NCI-H748 (cell line): ENCODE results near the gene PLEKHM1.
"Not testable (repeated sequence)": the region's sequence is repeated elsewhere in the genome, so short reads cannot be mapped to it uniquely, and the experiment has no call there.

Experiments used
- DNase-seq: peaks from one replicate; lab custom pipeline; 2025; ENCODE audit not compliant: unreplicated experiment; lab: John Stamatoyannopoulos, UW

PLEKHM1 gene

DNA sequence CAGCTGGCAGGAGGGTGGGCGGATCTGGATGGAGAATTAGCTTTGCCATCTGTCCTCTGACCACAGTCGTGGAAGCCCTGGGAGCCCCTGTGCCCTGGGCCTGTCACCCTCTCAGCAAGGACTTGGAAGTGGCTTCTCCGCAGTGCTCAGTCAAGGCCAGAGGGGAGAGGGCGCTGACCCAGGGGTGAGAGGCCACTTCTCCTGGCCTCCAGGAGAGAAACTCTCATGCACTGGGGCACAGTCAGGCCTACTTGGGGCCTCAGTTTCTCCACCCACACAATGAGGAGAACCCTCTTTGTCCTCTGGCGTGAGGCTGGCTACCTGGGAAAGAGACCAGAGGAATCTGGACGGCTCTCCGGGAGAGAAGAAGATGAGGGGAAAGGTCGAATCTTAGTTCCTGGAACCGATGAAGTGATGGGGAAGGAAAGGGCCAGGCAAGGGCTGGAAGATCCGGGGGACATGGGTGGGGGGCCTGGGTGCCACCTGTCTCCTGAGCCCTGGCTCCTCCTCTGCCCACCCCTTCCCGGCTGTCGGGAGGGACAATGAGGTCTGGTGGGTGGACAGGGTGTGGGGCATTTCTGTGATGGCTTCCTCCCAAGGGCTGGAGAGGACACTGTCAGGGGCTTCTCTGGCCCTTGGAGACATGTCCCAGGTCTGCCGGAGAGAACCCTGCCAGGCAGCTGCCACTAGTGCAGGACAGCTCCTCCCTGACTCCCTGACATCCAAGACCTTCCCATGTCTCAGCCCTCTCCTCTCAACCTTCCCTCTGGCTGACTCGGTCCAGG, 48.8 kb downstream of the PLEKHM1 start:
- no peak for DNase-seq

DNA sequence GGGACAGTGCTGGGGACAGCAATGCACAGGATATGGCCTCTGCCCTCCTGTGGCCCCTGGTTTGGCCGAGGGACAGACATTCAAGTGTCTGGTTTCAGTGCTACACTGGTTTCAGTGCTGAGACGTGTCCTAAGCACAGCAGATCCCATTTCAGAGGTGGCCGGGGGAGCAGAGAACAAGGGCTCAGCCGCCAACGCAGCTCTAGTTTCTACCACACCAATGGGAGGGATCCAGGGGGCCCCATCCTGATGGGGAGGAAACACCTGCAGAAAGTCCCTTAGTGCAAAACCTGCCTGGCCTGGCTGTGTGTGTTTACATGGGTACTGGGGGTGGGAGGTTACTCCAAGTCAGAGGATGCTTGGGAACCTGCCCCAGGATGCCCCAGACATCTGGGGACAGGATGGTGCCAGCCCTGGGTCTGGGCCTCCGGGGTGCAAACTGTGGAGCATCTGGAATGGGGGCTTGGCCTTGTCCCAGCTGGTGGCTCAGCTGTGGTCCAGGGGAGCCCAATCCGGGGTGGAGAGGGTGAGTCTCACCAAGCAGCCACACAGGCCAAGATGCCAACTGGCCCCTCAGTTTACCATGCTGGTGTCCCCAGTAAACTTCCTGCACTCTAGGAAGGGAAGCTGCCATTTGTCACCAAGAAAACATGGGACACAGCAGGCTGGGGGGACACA, 49.5 kb downstream of the PLEKHM1 start:
- DNase-seq: not testable (repeated sequence)

DNA sequence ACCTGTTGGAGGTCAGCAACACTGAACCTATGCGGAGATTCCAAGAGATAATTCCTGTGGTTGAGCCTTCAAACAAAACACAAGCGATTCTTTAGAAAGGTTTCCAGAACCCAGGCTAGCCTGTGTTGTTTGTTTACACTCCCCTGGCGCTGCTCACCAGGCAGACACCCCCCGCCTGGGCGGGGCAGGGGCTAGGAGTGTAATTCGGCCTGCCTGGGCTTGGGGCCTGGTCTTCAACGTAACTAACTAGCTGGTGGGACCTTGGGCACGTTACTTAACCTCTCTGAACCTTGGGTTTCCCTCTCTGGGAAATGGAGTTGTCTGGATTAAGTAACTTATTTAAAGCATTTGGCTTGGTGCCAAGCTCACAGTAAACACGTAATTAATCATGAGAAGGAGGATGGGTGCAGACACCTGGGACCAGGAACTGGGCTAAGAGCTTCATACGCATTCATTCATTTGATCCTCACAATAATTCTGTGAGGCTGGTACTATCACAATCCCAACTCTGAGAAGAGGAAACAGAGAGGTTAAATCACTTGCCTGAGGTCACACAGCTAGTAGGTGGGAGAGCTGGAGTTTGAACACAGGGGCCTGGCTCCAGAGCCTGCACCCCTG, 50.3 kb downstream of the PLEKHM1 start:
- DNase-seq: peak; percentile 66

DNA sequence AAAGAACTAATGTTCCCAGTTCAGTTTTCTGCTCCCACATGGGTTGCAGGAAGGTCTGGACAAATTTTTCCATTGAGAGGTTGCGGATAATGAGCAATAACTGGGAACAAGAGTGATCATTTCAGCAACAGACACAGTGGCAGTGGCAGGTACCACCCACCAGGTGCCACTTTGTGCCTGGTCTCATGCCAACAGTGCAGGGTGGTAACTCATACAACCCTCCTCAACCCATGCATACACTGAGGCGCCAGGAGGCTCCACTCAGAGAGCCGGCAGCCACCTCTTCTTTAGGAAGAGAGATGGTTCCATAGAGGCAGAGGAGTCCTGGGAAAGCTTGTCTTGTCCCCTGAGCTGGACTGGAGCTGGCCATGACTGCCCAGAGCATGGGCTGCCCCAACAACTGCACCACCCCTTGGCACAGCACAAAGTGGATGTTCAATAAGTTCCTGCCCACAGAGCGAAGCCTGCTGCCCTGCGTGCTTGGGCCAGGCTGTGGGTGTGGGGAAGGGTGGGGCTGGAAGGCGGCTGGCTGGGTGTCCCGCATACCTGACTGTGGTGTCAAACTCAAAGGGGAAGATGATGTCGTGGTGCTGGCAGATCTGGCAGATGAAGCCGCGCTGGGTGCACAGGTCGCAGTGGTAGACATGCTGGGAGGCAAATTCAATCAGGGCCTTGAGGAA, 51.5 kb downstream of the PLEKHM1 start:
- DNase-seq: no peak

DNA sequence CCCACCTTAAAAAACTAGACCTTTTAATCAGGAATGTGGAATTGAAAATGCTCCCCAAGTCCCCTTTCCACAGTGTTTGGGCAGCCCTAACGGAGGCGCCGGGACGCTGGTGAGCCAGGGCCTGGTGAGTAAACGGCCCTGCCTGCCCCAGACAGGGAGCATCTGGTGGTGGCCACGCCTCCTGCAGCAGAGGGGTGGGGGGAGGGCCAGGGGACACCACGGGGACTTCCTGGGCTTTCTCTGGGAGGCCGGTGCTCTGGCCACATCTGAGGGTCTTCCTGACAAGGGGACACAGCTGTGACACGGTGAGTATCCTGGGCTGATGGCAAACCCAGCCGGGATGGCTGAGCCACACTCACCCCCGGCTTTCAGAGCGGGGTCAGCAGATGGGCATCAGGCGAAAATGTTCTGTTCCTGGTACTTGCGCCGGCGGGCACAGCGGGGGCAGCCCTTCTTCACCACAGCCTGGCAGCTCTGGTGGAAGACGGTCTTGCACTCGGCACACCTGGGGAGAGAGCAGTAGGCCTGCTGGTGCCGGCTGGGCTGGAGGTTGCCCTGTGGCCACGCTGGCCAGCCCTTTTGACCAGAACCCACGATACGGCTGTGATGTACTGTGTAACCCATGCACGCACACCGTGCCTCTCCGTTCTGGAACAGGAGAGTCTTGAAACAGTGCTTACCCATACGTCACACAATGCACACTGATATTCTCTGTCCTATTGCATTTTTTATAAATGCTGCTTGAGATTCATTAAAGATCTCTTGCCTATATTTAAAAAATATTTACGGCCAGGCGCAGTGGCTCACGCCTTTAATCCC, 52.8 kb downstream of the PLEKHM1 start:
- DNase-seq: no peak

DNA sequence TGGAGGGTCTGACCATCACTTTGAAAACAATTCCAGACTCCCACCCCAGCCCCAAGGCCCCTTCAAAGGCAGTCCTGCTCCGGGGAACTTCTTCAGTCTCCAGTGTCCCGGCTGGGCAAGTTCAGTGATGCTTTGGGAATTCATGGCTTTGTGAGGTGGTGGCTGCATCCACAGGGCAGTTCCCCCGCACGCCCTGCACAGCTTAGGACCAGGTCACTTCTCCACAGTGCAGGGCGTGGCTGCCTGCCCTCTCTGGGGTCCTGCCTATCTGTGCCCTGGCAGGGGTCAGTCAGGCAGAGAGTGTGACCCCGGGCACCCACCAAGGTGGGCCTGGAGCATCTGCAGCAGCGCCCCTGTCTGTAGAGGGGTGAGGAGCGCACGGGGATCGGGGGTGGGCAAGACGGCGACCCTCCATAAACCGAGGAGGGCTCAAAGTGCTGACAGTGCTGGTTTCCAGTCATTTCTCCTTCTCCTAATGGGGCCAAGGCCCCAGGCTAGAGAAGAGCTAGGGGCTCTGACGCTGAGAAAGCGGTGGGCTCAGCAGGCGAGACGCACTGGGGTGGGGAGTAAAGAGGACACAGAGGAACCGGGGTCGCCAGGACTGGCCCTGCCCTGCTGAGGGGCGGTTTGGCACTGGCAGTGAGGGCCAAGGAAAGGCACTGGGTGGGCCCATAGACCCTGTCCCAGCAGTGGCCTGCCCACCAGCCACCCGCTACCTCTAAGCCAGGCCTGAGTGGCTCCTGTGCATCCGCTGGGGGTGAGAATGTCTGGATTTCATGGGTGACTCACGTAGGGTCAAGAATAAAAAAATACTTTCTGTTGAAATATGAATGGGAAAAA, 53.7 kb downstream of the PLEKHM1 start:
- DNase-seq: no peak

DNA sequence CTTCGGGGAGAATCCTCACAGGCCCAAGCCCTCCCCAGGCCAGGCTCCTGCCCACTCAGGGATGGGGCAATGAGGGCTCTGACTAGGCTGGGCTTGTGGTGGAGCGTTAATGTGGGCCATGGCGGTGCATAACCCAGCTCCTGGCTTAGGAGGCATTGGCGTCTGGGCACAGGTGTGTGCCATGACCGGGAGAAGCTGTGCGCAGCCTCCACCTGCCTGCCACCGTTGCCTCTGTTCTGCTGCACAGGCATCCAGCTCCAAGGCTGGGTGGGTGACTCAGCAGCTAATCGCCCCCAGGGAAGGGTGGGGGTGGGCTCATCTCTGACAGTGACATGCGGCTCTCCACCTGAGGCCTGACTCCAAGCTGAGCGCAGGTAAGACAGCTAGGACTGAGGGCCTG, 54.4 kb downstream of the PLEKHM1 start:
- DNase-seq: no peak

DNA sequence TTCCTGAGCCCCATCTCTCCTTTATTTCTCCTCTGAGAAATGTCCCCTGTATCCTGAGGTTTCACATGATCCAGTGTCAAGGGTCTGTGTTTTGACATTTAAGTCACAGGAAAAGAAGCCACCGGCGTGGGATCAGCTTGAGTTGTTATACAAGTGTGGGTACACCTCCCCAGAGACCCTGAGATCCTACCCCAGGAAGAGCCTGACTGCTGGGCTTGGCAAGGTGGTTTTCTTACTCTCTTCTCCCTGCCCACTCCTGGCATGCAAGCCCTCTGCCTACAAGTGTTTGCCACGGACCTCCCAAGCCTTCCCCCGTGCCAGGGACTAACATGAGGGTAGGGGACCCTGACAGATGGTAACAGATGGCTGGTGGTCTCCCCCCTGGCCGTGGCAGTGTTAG, 55.0 kb downstream of the PLEKHM1 start:
- no peak for DNase-seq

DNA sequence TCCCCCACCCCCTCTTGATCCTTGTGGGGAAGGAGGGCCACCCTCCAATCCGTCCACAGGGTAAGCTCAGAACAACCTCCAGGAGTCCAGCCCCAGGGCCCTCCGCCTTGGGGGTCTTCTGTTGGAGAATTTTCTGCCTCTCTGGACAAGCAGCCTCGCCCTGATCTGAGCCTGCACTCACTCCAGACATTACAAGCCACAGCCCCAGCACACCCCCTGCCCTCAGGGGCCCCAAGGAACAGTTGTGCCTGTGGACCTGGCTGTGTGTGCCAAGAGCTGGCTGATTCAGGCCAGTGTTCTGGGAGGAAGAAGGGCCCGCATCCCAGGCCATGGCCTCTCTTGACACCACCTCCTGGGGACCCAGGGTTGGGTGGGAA, 57.4 kb downstream of the PLEKHM1 start:
- no peak for DNase-seq

DNA sequence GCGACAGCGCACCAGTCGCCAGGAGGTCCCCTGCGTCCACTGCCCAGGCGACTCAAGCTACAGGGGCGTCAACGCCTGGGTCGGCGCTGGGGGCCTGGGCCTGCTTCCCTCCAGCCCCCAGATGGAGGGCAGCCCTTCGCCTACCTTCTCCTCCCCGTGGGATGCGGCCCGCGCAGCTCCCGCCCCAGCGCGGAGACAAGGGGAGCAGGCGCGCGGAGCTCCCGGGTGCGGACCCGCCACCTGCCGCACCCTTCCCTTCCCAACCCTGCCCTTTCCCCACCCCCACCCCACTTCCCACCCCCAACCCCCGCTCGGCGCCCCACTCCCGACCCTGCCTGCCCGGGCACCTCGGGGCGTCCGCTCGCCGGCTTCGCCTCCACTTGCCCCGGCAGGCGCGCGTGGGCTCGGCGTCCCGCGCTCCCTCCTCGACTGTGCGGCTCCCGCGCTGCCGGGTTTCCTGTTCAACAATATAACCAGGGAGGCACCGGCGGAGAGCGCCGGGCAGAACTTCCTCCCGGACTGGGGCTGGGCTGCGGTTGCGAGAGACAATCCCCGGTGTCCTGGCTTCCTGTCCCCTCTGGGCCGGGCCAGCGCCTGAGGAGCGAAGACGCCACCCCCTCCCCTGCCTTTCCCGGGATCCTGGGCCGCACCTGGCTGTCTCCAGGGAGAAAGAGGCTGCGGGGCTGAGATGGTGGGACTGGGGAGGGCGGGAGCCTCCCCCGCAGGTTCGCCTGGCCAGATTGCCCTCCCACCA, 57.9 kb downstream of the PLEKHM1 start, which contains the start of gene ARHGAP27:
Gene ARHGAP27, minus strand, starts transcription at position 466 of the 754 bp plus-strand sequence. CDS start 2,591 bp downstream, outside the sequence.
- peak; percentile 45 for DNase-seq

DNA sequence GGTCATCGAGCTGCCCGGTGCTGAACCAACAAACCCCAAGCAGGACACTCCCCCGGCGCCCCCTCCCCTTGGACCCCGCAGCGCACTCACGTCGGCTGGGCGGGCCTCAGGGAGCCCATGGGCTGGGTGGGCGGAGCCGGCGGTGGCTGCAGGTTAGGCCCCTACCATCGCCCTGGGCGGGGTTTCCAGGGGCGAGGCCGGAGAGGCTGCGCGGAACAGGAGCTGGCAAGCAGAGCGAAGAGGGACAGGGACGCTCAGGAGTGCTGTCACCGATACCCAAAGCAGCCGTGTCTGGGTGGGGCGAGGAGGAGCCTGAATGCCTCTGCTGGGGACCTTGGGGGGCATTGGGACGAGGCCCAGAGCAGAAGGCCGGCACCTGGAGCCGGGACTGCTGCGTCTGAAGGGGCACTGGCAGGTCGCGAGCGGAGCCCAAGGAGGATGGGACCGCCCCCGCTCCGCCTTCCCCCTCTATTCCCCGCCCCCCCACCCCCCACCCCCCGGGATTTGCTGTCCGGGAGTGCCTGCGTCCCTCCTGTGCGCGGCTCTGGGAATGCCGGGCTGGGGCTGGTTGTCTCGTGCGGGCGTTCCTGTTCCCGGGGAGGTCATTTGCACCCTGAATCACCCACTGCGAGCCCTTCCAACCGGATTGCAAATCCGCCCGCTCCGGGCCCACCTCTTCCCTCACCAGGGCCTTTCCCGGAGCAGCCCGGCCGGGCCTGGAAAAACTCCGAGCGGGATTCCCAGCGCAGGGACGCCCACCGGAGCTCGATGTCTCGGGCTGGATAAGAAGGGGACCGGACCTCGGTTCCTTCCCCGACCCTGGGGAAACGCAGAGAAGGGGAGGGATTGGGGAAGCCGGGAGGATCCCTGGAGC, 58.8 kb downstream of the PLEKHM1 start:
- DNase-seq: peak; percentile 90

DNA sequence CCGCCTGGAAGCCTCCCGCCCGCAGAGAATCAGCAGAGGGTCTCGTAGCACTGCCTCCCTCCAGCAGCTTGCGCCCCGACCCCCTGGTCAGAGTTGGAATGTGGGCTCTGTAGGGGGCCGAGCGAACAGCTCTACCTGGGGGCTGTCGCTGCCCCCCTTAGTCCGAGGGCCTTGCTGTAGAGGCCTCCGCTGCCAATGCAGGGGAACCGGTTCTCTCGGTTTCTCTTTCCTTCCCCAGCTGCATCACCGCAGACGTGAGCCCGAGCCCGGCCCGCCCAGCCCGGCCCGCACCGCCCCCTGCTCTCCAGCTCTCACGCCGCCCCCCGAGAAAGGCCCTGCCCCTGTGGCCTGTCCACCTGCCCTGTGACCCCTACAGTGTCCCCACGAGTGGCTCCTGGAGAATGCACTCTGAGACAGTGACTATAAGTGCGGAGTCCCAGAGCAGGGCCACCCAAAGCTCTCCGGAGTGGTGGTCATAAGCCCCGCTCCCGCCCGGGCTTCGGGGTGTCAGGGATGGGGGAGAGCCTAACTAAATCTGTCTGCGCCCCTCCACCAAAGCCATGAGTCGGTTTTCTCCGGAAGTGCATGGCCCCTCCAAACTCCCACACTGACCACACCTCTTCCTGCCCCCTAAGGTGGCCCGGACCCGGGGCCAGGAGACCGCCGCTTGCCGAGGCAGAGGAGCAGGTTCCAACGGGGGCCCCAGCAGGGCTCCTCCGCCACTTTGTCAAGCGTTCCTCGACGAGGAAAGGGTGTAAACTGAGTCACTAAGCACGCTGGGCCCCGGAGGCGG, 59.6 kb downstream of the PLEKHM1 start:
- DNase-seq: peak; percentile 60

DNA sequence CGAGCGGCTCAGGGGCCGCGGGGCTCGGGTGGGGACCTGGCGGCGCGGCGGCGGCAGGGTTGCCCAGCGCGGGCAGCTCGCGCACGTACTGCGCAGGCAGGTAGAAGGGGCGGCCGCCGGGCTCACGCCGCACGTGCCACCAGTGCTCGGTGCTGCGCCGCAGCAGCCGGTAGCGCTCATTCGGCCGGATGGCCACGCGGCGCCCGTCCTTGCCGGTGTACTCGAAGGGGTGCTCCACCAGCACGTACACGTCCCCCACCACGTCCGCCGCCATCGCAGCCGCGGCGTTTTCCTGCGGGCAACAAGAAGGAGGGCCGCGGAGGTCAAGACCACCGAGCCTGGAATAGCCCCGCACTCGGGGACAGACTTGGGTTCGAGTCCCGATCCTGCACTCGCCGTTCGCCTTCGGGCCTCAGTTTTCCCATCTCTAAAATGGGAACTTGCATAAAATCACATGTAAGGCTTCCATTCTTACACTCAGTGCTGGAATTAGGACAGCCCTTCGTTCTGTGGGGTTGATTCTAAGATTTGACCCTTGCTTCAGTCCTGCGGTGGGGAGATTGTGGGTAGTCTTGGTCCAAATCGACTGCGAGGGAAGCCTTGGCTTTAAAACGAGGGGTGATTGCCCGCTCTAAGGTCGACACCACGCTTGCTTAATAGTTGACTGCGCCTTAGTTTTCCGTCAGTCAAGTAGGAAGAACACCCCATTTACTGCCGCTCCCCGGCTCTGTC, 60.3 kb downstream of the PLEKHM1 start:
- no peak for DNase-seq

DNA sequence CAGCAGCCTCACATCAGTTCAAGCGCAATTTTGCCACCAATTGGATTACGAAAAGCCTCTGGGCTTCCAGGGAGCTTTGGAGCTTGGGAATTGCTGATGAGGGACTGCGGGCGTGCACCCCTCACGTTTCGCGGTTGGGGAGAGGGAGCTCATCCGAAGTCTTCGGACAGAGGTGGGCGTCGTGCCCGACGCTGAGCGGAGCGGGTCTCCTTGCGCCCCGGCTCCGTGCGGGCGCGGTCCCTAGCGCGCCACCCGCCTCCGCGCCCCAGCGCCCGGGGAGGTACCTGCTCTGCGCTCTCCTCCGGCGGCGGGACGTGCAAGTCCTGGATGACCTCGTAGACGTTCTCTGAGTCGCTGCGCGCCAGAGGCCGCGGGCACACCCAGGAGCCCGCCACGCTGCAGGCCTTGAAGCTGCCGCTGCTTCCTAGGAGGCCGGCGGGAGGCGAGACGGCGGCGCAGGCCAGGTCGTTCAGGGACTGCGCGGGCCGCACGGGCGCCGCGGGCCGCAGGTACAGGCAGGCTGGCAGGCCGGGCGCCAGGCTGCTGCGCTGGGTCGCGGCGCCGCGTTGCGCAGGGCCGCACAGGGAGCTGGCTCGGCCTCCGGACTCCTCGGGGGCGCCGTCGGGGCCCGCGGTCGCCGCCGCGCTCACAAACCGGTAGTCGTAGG, 61.0 kb downstream of the PLEKHM1 start:
- DNase-seq: peak; percentile 78

DNA sequence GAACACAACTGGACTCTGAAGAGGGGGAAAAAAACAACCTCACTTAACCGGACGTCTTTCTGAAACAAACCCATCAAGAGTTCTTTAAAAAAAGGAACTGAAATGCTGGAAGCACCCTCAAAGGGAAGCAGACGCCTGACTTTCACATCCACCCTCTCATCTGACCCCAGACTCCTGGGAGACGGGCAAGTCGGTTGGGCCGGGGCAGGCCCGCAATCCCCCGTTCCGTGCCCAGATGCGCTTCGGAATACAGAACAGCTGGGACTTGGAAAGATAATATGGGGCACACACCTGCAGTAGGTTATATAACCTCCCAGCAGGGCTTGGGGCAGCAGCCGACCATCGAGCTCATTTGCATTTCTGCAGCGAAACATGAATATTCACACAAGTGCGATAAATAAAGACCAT, 61.6 kb downstream of the PLEKHM1 start:
- DNase-seq: no peak

DNA sequence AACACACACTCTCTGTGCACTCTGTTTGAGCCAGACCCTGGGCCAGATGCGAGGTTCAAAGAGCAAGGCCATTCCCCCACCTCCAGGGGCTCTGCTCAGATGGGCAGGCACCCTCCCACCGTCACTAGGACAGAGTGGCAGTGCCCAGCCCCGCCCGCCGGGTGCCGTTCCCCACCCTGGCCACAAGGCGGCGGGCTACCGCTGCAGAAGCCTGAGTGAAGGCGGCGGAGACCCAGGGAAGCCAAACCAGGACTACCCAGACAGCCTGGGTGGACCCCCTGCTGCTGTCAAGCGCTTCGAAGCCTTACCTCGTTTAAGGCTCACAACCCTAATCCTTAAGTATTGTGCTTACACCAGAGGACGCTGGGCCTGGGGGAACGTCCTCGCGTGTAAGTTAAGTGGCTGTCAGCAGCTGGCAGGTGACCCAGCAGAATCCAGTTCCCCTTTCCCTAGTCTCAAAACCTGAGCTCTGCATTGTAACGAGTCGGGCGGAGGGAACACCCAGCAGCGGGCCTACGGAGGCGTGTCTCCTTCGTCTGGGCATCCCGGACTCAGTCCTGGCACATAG, 62.4 kb downstream of the PLEKHM1 start:
- peak; percentile 77 for DNase-seq
